GM12864 (cell line): ENCODE results near the gene ERVK3-1.
A peak's percentile ranks its signal among the peaks of the same experiment; 100 is the strongest.

ENCODE experiments used
- DNase-seq: peaks from one replicate; pipeline ENCODE4 v3.0.0-alpha.2; 2011; ENCODE audit warnings: low read depth
- H3K4me3 ChIP-seq: 2 replicates; pipeline ENCODE4 v1.5.1; 2011; ENCODE audit warnings: mild to moderate bottlenecking, low read depth, low read length, control low read depth
- TF ChIP-seq, protein P1 (sequence below): IDR thresholded peaks from 2 replicates; pipeline ENCODE4 v1.5.1; 2011; ENCODE audit warnings: low read depth, mild to moderate bottlenecking, moderate library complexity, low read length, control low read depth, inconsistent platforms; ENCODE audit errors: missing control alignments

The ERVK3-1 gene

DNA sequence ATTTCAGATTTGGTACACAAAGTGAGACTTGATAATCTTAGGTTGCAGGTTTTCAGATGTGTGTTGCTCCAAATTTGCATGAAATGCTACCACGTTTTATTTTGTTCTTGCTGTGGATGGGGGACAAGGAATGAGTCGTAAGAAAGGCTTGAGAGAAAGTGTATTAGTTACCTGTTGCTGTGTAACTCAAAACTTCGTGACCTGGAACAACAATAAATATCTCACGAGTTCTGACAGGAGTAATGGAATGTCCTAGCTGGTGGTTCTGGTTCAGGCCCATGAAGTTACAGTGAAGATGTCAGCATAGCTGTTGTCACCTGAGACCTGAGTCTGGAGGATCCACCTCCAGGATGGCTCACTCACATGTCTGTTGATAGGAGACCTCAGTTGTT lies 25.3 kb upstream of the ERVK3-1 start:
- DNase-seq = no peak
- TF ChIP-seq, protein P1, sequence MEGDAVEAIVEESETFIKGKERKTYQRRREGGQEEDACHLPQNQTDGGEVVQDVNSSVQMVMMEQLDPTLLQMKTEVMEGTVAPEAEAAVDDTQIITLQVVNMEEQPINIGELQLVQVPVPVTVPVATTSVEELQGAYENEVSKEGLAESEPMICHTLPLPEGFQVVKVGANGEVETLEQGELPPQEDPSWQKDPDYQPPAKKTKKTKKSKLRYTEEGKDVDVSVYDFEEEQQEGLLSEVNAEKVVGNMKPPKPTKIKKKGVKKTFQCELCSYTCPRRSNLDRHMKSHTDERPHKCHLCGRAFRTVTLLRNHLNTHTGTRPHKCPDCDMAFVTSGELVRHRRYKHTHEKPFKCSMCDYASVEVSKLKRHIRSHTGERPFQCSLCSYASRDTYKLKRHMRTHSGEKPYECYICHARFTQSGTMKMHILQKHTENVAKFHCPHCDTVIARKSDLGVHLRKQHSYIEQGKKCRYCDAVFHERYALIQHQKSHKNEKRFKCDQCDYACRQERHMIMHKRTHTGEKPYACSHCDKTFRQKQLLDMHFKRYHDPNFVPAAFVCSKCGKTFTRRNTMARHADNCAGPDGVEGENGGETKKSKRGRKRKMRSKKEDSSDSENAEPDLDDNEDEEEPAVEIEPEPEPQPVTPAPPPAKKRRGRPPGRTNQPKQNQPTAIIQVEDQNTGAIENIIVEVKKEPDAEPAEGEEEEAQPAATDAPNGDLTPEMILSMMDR = no peak
- peak overlapping the region; percentile 82; the same call in 1 of the 2 replicates for H3K4me3 ChIP-seq

DNA sequence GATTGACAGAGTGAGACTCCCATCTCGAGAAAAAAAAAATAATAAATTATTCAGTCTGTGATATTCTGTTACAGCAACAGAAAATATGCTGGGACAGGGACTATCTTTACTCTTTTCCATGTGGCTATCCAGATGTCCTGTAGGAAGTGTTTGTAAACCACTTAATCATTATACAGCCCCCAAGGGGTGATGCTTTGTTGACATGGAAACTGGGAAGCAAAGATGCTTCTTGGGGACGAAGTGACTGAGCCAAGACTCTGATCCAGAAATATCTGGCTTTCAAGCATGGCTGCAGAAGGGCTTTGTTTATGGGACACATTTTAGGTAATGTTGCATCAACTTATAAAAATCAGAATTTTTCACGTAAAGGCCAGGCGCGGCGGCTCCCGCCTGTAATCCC lies 21.0 kb upstream of the ERVK3-1 start:
- no peak overlapping the region for H3K4me3 ChIP-seq
- no peak for DNase-seq
- TF ChIP-seq, protein P1 = no peak

DNA sequence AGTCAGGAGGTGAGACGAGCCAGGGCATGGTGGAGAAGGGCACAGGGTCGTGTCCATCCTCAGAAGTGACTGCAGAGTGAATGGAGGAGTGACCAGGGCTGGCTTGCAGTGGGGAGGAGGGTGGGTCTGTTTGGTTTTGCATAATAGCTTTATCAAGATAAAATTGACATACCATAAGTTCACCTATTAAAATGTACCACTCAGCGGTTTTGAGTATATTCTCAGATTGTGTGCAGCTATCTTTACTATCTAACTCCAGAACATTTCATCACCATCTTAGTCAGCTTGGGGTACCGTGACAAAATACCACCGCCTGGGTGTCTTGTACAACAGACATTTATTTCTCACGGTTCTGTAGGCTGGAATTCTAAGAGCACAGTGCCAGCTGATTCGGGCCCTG lies 13.2 kb upstream of the ERVK3-1 start:
- H3K4me3 ChIP-seq = no peak overlapping the region
- no peak for DNase-seq
- TF ChIP-seq, protein P1 = no peak

DNA sequence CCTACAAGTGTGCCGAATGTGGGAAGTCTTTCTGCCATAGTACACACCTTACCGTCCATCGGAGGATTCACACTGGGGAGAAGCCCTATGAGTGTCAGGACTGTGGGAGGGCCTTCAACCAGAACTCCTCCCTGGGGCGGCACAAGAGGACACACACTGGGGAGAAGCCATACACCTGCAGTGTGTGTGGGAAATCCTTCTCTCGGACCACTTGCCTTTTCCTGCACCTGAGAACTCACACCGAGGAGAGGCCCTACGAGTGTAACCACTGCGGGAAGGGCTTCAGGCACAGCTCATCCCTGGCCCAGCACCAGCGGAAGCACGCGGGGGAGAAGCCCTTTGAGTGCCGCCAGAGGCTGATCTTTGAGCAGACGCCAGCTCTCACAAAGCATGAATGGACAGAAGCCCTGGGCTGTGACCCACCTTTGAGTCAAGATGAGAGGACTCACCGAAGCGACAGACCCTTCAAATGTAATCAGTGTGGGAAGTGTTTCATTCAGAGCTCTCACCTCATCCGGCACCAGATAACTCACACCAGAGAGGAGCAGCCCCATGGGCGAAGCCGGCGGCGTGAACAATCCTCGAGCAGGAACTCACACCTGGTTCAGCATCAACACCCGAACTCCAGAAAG lies 10.3 kb upstream of the ERVK3-1 start:
- H3K4me3 ChIP-seq = no peak overlapping the region
- no peak for DNase-seq
- TF ChIP-seq, protein P1 = no peak

DNA sequence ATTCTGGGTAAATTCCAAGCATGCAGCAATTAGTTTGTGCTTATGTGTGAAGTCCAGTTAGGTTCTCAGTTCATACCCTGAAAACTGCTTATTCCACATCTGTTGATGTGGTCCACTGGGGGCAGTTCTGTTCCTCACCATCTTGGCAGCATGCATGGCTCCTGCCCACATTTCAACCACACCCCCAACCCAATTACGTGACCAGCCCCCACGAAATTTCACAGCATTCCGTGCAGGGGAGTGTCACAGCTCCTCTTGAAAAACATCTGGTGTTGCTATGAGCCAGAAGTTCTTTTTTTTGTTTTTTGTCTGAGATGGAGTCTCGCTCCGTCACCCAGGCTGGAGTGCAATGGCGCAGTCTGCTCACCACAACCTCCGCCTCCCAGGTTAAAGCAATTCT lies 9.1 kb upstream of the ERVK3-1 start:
- TF ChIP-seq, protein P1 = no peak
- no peak for DNase-seq
- H3K4me3 ChIP-seq = no peak overlapping the region

DNA sequence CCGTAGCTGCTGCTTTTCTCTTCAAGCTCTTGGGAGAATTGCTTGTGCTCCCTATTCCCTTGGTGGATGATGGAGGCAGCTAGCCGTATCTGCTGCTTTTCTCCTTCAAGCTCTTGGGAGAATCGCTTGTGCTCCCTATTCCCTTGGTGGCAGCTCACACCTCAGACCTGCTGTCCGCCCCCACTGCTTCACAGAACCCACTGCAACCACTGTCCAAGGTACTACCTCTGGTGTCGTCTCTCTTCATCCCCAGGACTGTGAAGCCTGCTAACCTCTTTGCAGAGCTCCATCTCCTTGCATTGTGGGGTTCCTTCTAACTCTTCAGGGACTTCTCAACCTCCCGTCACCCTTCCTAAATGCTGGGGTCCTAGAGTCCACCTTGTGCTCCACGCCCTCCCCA lies 4.6 kb upstream of the ERVK3-1 start:
- TF ChIP-seq, protein P1 = no peak
- no peak for DNase-seq
- no peak overlapping the region for H3K4me3 ChIP-seq

DNA sequence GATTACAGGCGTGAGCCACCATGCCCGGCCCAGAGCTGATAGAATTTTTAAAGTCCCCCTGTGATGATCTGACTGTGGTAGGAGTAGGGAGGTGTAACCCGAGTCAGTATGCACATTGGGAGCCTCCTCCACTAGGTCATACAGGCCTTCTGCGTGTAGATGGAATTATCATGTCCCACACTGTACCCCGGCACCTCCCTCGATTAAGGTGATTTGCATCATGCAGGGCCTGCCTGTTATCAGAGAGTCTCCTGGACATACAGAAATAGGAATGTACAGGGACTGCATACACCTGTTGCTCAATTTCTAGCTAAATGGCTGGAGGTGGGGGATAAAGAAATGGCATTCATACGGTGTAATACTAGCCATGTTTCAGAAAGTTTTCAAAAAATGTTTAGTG lies 922 bp upstream of the ERVK3-1 start:
- DNase-seq = no peak
- TF ChIP-seq, protein P1 = no peak
- H3K4me3 ChIP-seq = no peak overlapping the region
